Endothelial cell of umbilical vein (primary cell): ENCODE data around the gene LHFPL2. TPM values are rescaled to one million over a fixed set of nuclear protein-coding genes. Genes with fewer than 3 reads are reported as not detected.

Experiments
- BruUV-seq: library from RNA; stranded (reverse); fragments of 400-500 nt; replicated peaks from 2 replicates; lab custom pipeline; 2021; lab: Mats Ljungman, UMichigan
- CTCF ChIA-PET: fragments of 300-600, 350-600 bp; sonication (Branson Sonifier 250); formaldehyde crosslinking; loops from one replicate; lab custom pipeline; 2021; ENCODE audit warnings: antibody characterized with exemption, inconsistent platforms; lab: Charles Lee
- POLR2A ChIA-PET: fragments of 300-600, 350-600 bp; sonication (Branson Sonifier 250); formaldehyde crosslinking; loops from one replicate; lab custom pipeline; 2021; ENCODE audit warnings: antibody characterized with exemption, inconsistent platforms; lab: Charles Lee
- DNase-seq: peaks from one replicate; pipeline ENCODE4 v3.0.0-alpha.2; 2011; ENCODE audit warnings: low read depth, low spot score
- FAIRE-seq: peaks from 2 replicates; lab custom pipeline; 2011; peaks lifted over from hg19 to GRCh38; lab: Jason Lieb, UNC
- H2AFZ ChIP-seq: 2 replicates; pipeline ENCODE4 v1.6.0; 2012; ENCODE audit warnings: low read depth, low read length, control low read depth, inconsistent platforms
- H3K27ac ChIP-seq: 2 replicates; pipeline ENCODE4 v1.5.1; 2011; ENCODE audit warnings: low read depth, mild to moderate bottlenecking, control low read depth, low read length, moderate library complexity; ENCODE audit not compliant: insufficient read depth
- H3K27me3 ChIP-seq, 2 experiments: 2 replicates each; pipeline versions ENCODE4 v1.6.0 to v1.6.1; 2011; ENCODE audit warnings: low read length in 2 of 2, mixed read lengths in 1 of 2; ENCODE audit not compliant: control insufficient read depth in 2 of 2, insufficient read depth in 2 of 2
- H3K36me3 ChIP-seq, 2 experiments: 2 replicates in 1 of 2; 3 replicates in 1 of 2; pipeline ENCODE4 v1.5.1; 2011; ENCODE audit warnings: low read length in 2 of 2, mild to moderate bottlenecking in 1 of 2, moderate library complexity in 1 of 2; ENCODE audit not compliant: control insufficient read depth in 2 of 2, insufficient read depth in 2 of 2; ENCODE audit errors: extremely low read depth in 1 of 2
- H3K4me1 ChIP-seq: 3 replicates; pipeline ENCODE4 v1.5.1; 2011; ENCODE audit warnings: mild to moderate bottlenecking, low read length; ENCODE audit not compliant: control insufficient read depth, insufficient read depth; ENCODE audit errors: extremely low read depth
- H3K4me2 ChIP-seq: 2 replicates; pipeline ENCODE4 v1.6.1; 2011; ENCODE audit warnings: low read length, control low read depth, mixed read lengths; ENCODE audit not compliant: insufficient read depth
- H3K4me3 ChIP-seq, 3 experiments: fragments of 200-600 bp in 1 of 3; sonication (generic), shearing (Covaris generic) in 1 of 3; replicated peaks in 1 of 3; 2 replicates each; pipeline ENCODE4 v1.5.1; 2011 to 2016; ENCODE audit warnings: control low read depth in 3 of 3, low read length in 3 of 3, mild to moderate bottlenecking in 2 of 3, inconsistent platforms in 1 of 3, low read depth in 1 of 3, moderate library complexity in 1 of 3; ENCODE audit not compliant: insufficient read depth in 1 of 3
- H3K79me2 ChIP-seq: 2 replicates; pipeline ENCODE4 v1.6.0; 2012; ENCODE audit warnings: low read length, inconsistent platforms; ENCODE audit not compliant: control insufficient read depth, insufficient read depth
- H3K9ac ChIP-seq: replicated peaks from 2 replicates; pipeline ENCODE3; 2011; ENCODE audit warnings: low read length, control low read depth; ENCODE audit not compliant: insufficient read depth; ENCODE audit errors: extremely low read depth
- H3K9me1 ChIP-seq: replicated peaks from 3 replicates; pipeline ENCODE4 v1.6.0; 2011; ENCODE audit warnings: mild to moderate bottlenecking, low read length; ENCODE audit not compliant: control insufficient read depth, insufficient read depth; ENCODE audit errors: extremely low read depth
- H3K9me3 ChIP-seq: replicated peaks from 2 replicates; pipeline ENCODE4 v1.5.1; 2012; ENCODE audit warnings: low read length, inconsistent platforms; ENCODE audit not compliant: control insufficient read depth, insufficient read depth
- H4K20me1 ChIP-seq: replicated peaks from 2 replicates; pipeline ENCODE3; 2011; ENCODE audit warnings: mild to moderate bottlenecking, low read length; ENCODE audit not compliant: control insufficient read depth, insufficient read depth; ENCODE audit errors: extremely low read depth
- CTCF ChIP-seq, 2 donors: IDR thresholded peaks; 1 replicate in 1 of 2; 2 replicates in 1 of 2; pipeline ENCODE4 v1.5.1; 2011; ENCODE audit warnings: low read length in 2 of 2, mild to moderate bottlenecking in 2 of 2, moderate library complexity in 2 of 2, control low read depth in 1 of 2, inconsistent platforms in 1 of 2, low read depth in 1 of 2; ENCODE audit not compliant: insufficient read depth in 1 of 2; ENCODE audit errors: extremely low read depth in 1 of 2
- EZH2 ChIP-seq: IDR thresholded peaks from 2 replicates; pipeline ENCODE4 v1.6.1; 2012; ENCODE audit warnings: borderline replicate concordance, low read depth, mild to moderate bottlenecking, moderate library complexity, low read length, inconsistent platforms; ENCODE audit not compliant: severe bottlenecking
- FOS ChIP-seq: IDR thresholded peaks from 2 replicates; pipeline ENCODE4 v1.6.1; 2011; ENCODE audit warnings: mild to moderate bottlenecking, low read length, moderate library complexity, borderline replicate concordance; ENCODE audit not compliant: insufficient read depth
- GATA2 ChIP-seq: IDR thresholded peaks from 2 replicates; pipeline ENCODE4 v1.7.0; 2011; ENCODE audit warnings: low read depth, mild to moderate bottlenecking, moderate library complexity, mixed read lengths, low read length; ENCODE audit not compliant: insufficient read length, insufficient read depth
- JUN ChIP-seq: IDR thresholded peaks from 2 replicates; pipeline ENCODE4 v1.6.1; 2011; ENCODE audit warnings: borderline replicate concordance, low read depth; ENCODE audit not compliant: insufficient read length, insufficient read depth
- MYC ChIP-seq: IDR thresholded peaks from one replicate; pipeline ENCODE4 v1.6.1; 2011; ENCODE audit warnings: mild to moderate bottlenecking, low read depth, low read length
- POLR2A ChIP-seq: IDR thresholded peaks from 2 replicates; pipeline ENCODE4 v1.6.1; 2012; ENCODE audit warnings: low read depth, mild to moderate bottlenecking, control low read depth, low read length
- POLR2AphosphoS5 ChIP-seq: IDR thresholded peaks from 2 replicates; pipeline ENCODE4 v1.6.1; 2012; ENCODE audit warnings: low read depth, mild to moderate bottlenecking, control low read depth, low read length, moderate library complexity; ENCODE audit not compliant: insufficient read depth
- dilution Hi-C: fragments of 300-500 bp; cut with MboI; formaldehyde crosslinking; loops from one replicate; pipeline ENCODE4 v1.15.0; 2019; ENCODE audit warnings: low sequenced_read_pairs; ENCODE audit not compliant: extremely low pct_ligation_motif_present
- intact Hi-C: fragments of 100-400 bp; cut with micrococcal nuclease; formaldehyde crosslinking; loops from one replicate; pipeline ENCODE4 v1.10.0; 2022
- polyA plus RNA-seq, 4 experiments: library from polyadenylated mRNA; depleted of rRNA in 3 of 4; stranded (reverse) in 3 of 4; unstranded in 1 of 4; fragments of >200 nt; gene quantifications; 2 replicates each; pipeline versions ENCODE4 v1.2.1 to v1.2.3, GENCODE V29; 2011 to 2012; ENCODE audit warnings: missing spikeins in 1 of 4
- total RNA-seq: library from RNA; stranded (reverse); gene quantifications from 2 replicates; pipeline ENCODE4 v1.2.3, GENCODE V29; 2021
- TF ChIP-seq, protein P1 (sequence below): IDR thresholded peaks from 2 replicates; pipeline ENCODE4 v1.6.1; 2011; ENCODE audit not compliant: insufficient read depth, insufficient read length

Gene LHFPL2
- total and polyA plus RNA-seq, 2 donors (not counting 3 experiments of a cell fraction or from before 2014, with no cell fraction given): 9.6 to 36.3 TPM

DNA sequence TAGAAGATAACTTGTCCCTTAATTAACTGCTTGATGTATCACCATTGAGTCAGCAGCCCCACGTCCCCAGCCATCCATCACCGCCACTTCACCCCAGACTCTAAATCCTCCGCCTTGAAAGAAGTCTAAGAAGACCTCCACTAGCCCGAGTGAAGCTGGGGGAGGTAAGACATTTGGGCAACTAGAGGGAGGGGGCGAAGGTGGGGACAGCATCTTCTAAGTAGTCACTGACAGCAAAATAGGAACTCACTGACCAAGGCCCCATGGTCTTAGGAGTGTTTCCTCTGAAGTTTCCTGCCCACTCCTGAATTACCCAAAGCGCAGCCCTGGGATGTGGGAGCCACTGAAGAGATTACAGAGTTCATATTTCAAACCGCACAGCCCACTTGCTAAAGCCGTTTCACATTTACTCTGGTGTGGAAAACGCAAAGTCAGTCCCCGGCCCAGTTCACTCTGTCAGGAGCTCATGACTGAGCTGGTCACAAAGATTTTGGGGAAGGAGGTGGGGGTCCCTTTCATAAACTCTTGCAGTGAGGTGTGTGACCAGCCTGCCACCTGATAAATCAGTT, 107.4 kb downstream of the LHFPL2 start:
- FAIRE-seq (no peak), DNase-seq (no peak)
- Histone ChIP-seq H4K20me1 (no peaks in the 10 kb centered on the region), H3K27me3 (no peaks in the 10 kb centered on the region), H3K4me1 (no peaks in the 10 kb centered on the region), H3K9me3 (no peaks in the 10 kb centered on the region), H3K36me3 (peaks cover 0 to 3% of the 10 kb centered on the region in 2 experiments), H2AFZ (no peak overlapping the region), H3K27ac (no peak overlapping the region), H3K79me2 (no peaks in the 10 kb centered on the region), H3K9me1 (no peaks in the 10 kb centered on the region), H3K4me3 (no peak overlapping the region), H3K4me2 (no peak overlapping the region), H3K9ac (no peak overlapping the region)
- BruUV-seq: no TSS peak
- intact Hi-C loops: no loop called here
- CTCF ChIA-PET: interaction anchor here (0.9 to 1.2 kb wide), 4 partner anchors 36 to 479 kb away, joined by 3 read pairs; no protein-coding TSS in a partner anchor
- POLR2A ChIA-PET: no interaction called here
- dilution Hi-C loops: no loop called here
- TF ChIP-seq POLR2A (no peak), MYC (no peak), CTCF (IDR thresholded peaks at IDR 0.05; ENCODE audit: extremely low read depth in 1 of 2, insufficient read depth in 1 of 2, low read depth in 1 of 2, low read length in 2 of 2) (no peak), FOS (no peak), EZH2 (no peak), POLR2AphosphoS5 (no peak), GATA2 (no peak), JUN (no peak)
- TF ChIP-seq, protein P1, sequence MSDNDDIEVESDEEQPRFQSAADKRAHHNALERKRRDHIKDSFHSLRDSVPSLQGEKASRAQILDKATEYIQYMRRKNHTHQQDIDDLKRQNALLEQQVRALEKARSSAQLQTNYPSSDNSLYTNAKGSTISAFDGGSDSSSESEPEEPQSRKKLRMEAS: no peak
